ENCODE data around the gene SYT17. TPM values are rescaled to one million over a fixed set of nuclear protein-coding genes. Genes with fewer than 3 reads are reported as not detected.

SYT17 gene
- total RNA-seq, 1 experiment from 2014 or later = not detected

- Histone ChIP-seq H3K4me3 (ENCODE audit: low read length) (no peak overlapping the region), H3K79me2 (ENCODE audit: low read length) (no peaks in the 10 kb centered on the region)
Measured at GRCh38 chr16:19173649-19174383, 5.8 kb downstream of the SYT17 start.

GRCh38 chr16:19174478-19174877, 6.4 kb downstream of the SYT17 start:
- Histone ChIP-seq H3K4me2 (ENCODE audit: low read depth, low read length, poor library complexity, severe bottlenecking) (no peak overlapping the region), H3K9ac (ENCODE audit: low read length) (no peak overlapping the region), H3K27me3 (ENCODE audit: low read length) (no peaks in the 10 kb centered on the region), H3K4me1 (ENCODE audit: low read length) (no peaks in the 10 kb centered on the region), H4K20me1 (ENCODE audit: insufficient read depth, low read depth, low read length) (no peaks in the 10 kb centered on the region), H3K79me2 (ENCODE audit: low read length) (no peaks in the 10 kb centered on the region), H3K36me3 (ENCODE audit: insufficient read depth, low read length) (no peaks in the 10 kb centered on the region), H3K4me3 (ENCODE audit: low read length) (no peak overlapping the region), H3K9me2 (replicated peaks; ENCODE audit: insufficient read depth, low read length) (no peaks in the 10 kb centered on the region), H3K27ac (ENCODE audit: low read length) (no peak overlapping the region), H2AFZ (ENCODE audit: low read length) (no peak overlapping the region), H3K9me3 (ENCODE audit: low read length) (no peaks in the 10 kb centered on the region)
- no peak for DNase-seq

More at GRCh38 chr16:19173649-19174383, 5.8 kb downstream of the SYT17 start:
- Histone ChIP-seq H3K9me2 (replicated peaks; ENCODE audit: insufficient read depth, low read length) (no peaks in the 10 kb centered on the region), H3K27ac (ENCODE audit: low read length) (no peak overlapping the region), H3K36me3 (ENCODE audit: insufficient read depth, low read length) (no peaks in the 10 kb centered on the region), H4K20me1 (ENCODE audit: insufficient read depth, low read depth, low read length) (no peaks in the 10 kb centered on the region), H3K4me2 (ENCODE audit: low read depth, low read length, poor library complexity, severe bottlenecking) (no peak overlapping the region), H3K9me3 (ENCODE audit: low read length) (no peaks in the 10 kb centered on the region), H3K4me1 (ENCODE audit: low read length) (no peaks in the 10 kb centered on the region), H2AFZ (ENCODE audit: low read length) (no peak overlapping the region), H3K27me3 (ENCODE audit: low read length) (no peaks in the 10 kb centered on the region), H3K9ac (ENCODE audit: low read length) (no peak overlapping the region)
- no peak for DNase-seq

GRCh38 chr16:19175492-19176262, 7.6 kb downstream of the SYT17 start:
- Histone ChIP-seq H4K20me1 (ENCODE audit: insufficient read depth, low read depth, low read length) (no peaks in the 10 kb centered on the region), H3K4me1 (ENCODE audit: low read length) (no peaks in the 10 kb centered on the region), H3K4me3 (ENCODE audit: low read length) (no peak overlapping the region), H3K79me2 (ENCODE audit: low read length) (no peaks in the 10 kb centered on the region), H3K36me3 (ENCODE audit: insufficient read depth, low read length) (no peaks in the 10 kb centered on the region), H2AFZ (ENCODE audit: low read length) (no peak overlapping the region), H3K4me2 (ENCODE audit: low read depth, low read length, poor library complexity, severe bottlenecking) (no peak overlapping the region), H3K9ac (ENCODE audit: low read length) (no peak overlapping the region), H3K9me3 (ENCODE audit: low read length) (no peaks in the 10 kb centered on the region), H3K27me3 (ENCODE audit: low read length) (no peaks in the 10 kb centered on the region), H3K27ac (ENCODE audit: low read length) (no peak overlapping the region), H3K9me2 (replicated peaks; ENCODE audit: insufficient read depth, low read length) (no peaks in the 10 kb centered on the region)
- no peak for DNase-seq

GRCh38 chr16:19177111-19177739, 9.2 kb downstream of the SYT17 start:
- H3K79me2 ChIP-seq (ENCODE audit: low read length) = no peaks in the 10 kb centered on the region
- H3K9ac ChIP-seq (ENCODE audit: low read length) = no peak overlapping the region
- H3K4me3 ChIP-seq (ENCODE audit: low read length) = no peak overlapping the region
- H3K4me2 ChIP-seq (ENCODE audit: low read depth, low read length, poor library complexity, severe bottlenecking) = no peak overlapping the region
- no peaks in the 10 kb centered on the region for H3K36me3 ChIP-seq (ENCODE audit: insufficient read depth, low read length)
- no peak for DNase-seq
- H2AFZ ChIP-seq (ENCODE audit: low read length) = no peak overlapping the region
- no peak overlapping the region for H3K27ac ChIP-seq (ENCODE audit: low read length)
- H3K9me2 ChIP-seq (replicated peaks; ENCODE audit: insufficient read depth, low read length) = no peaks in the 10 kb centered on the region
- H3K4me1 ChIP-seq (ENCODE audit: low read length) = no peaks in the 10 kb centered on the region
- no peaks in the 10 kb centered on the region for H3K27me3 ChIP-seq (ENCODE audit: low read length)
- H4K20me1 ChIP-seq (ENCODE audit: insufficient read depth, low read depth, low read length) = no peaks in the 10 kb centered on the region
- no peaks in the 10 kb centered on the region for H3K9me3 ChIP-seq (ENCODE audit: low read length)

- Histone ChIP-seq H2AFZ (ENCODE audit: low read length) (no peak overlapping the region), H3K4me3 (ENCODE audit: low read length) (no peak overlapping the region), H3K36me3 (ENCODE audit: insufficient read depth, low read length) (no peaks in the 10 kb centered on the region), H3K4me1 (ENCODE audit: low read length) (no peaks in the 10 kb centered on the region), H3K79me2 (ENCODE audit: low read length) (no peaks in the 10 kb centered on the region), H3K27ac (ENCODE audit: low read length) (no peak overlapping the region), H3K9me3 (ENCODE audit: low read length) (no peaks in the 10 kb centered on the region), H3K27me3 (ENCODE audit: low read length) (no peaks in the 10 kb centered on the region), H3K4me2 (ENCODE audit: low read depth, low read length, poor library complexity, severe bottlenecking) (no peak overlapping the region), H3K9ac (ENCODE audit: low read length) (no peak overlapping the region), H4K20me1 (ENCODE audit: insufficient read depth, low read depth, low read length) (no peaks in the 10 kb centered on the region), H3K9me2 (replicated peaks; ENCODE audit: insufficient read depth, low read length) (no peaks in the 10 kb centered on the region)
- peak; percentile 87 for DNase-seq
Measured at GRCh38 chr16:19179546-19180490, 11.8 kb downstream of the SYT17 start.

GRCh38 chr16:19180741-19181140, 12.7 kb downstream of the SYT17 start:
- no peak for DNase-seq
- Histone ChIP-seq H3K4me3 (ENCODE audit: low read length) (no peak overlapping the region), H3K36me3 (ENCODE audit: insufficient read depth, low read length) (no peaks in the 10 kb centered on the region), H3K27ac (ENCODE audit: low read length) (no peak overlapping the region), H3K4me1 (ENCODE audit: low read length) (no peaks in the 10 kb centered on the region), H3K9me2 (replicated peaks; ENCODE audit: insufficient read depth, low read length) (no peaks in the 10 kb centered on the region), H4K20me1 (ENCODE audit: insufficient read depth, low read depth, low read length) (no peaks in the 10 kb centered on the region), H3K9me3 (ENCODE audit: low read length) (no peaks in the 10 kb centered on the region), H3K9ac (ENCODE audit: low read length) (no peak overlapping the region), H2AFZ (ENCODE audit: low read length) (no peak overlapping the region), H3K79me2 (ENCODE audit: low read length) (no peaks in the 10 kb centered on the region), H3K27me3 (ENCODE audit: low read length) (no peaks in the 10 kb centered on the region), H3K4me2 (ENCODE audit: low read depth, low read length, poor library complexity, severe bottlenecking) (no peak overlapping the region)

GRCh38 chr16:19182481-19182880, 14.4 kb downstream of the SYT17 start:
- no peaks in the 10 kb centered on the region for H3K27me3 ChIP-seq (ENCODE audit: low read length)
- H3K79me2 ChIP-seq (ENCODE audit: low read length) = no peaks in the 10 kb centered on the region
- H3K4me3 ChIP-seq (ENCODE audit: low read length) = no peak overlapping the region
- no peak for DNase-seq
- H3K36me3 ChIP-seq (ENCODE audit: insufficient read depth, low read length) = no peaks in the 10 kb centered on the region
- H3K27ac ChIP-seq (ENCODE audit: low read length) = no peak overlapping the region
- no peaks in the 10 kb centered on the region for H4K20me1 ChIP-seq (ENCODE audit: insufficient read depth, low read depth, low read length)
- H3K4me1 ChIP-seq (ENCODE audit: low read length) = no peaks in the 10 kb centered on the region
- H3K9me2 ChIP-seq (replicated peaks; ENCODE audit: insufficient read depth, low read length) = no peaks in the 10 kb centered on the region
- no peak overlapping the region for H3K9ac ChIP-seq (ENCODE audit: low read length)
- H3K9me3 ChIP-seq (ENCODE audit: low read length) = no peaks in the 10 kb centered on the region
- H2AFZ ChIP-seq (ENCODE audit: low read length) = no peak overlapping the region
- H3K4me2 ChIP-seq (ENCODE audit: low read depth, low read length, poor library complexity, severe bottlenecking) = no peak overlapping the region
